Ureter (tissue), 1 donor: Measurements from ENCODE around the gene TEAD3. TPM values are rescaled to one million over a fixed set of nuclear protein-coding genes. Genes with fewer than 3 reads are reported as not detected.
A peak's percentile ranks its signal among the peaks of the same experiment; 100 is the strongest.

Source experiments
- DNase-seq: peaks from one replicate; pipeline ENCODE4 v3.0.0-alpha.2; 2020; ENCODE audit warnings: low spot score
- total RNA-seq: library from RNA; stranded (reverse); gene quantifications from one replicate; pipeline ENCODE4 v1.2.4, GENCODE V29; 2023
- donor health status: DM: yes; HTN: yes; CAD: no.

Gene TEAD3
- total RNA-seq, 1 donor from 2014 or later, result 60.3 TPM

GRCh38 chr6:35512740-35513139 lies 15.9 kb upstream of the TEAD3 start, which contains the start of gene TULP1:
Gene TULP1, minus strand, starts transcription at chr6:35512896. Its CDS starts 38 bp downstream, at chr6:35512858.
- no peak for DNase-seq

GRCh38 chr6:35512006-35512405 lies 15.1 kb upstream of the TEAD3 start:
- no peak for DNase-seq

- DNase-seq, result no peak
Measured at GRCh38 chr6:35511562-35511941, 14.7 kb upstream of the TEAD3 start.

- DNase-seq, result no peak
Measured at GRCh38 chr6:35510916-35511561, 14.2 kb upstream of the TEAD3 start.

GRCh38 chr6:35508542-35508941 lies 11.7 kb upstream of the TEAD3 start:
- DNase-seq, result no peak

GRCh38 chr6:35508027-35508426 lies 11.1 kb upstream of the TEAD3 start:
- no peak for DNase-seq

- DNase-seq, result no peak
Measured at GRCh38 chr6:35507221-35507620, 10.3 kb upstream of the TEAD3 start.

- DNase-seq, result no peak
Measured at GRCh38 chr6:35506536-35506935, 9.7 kb upstream of the TEAD3 start.

GRCh38 chr6:35505999-35506412 lies 9.1 kb upstream of the TEAD3 start:
- no peak for DNase-seq

GRCh38 chr6:35503534-35503933 lies 6.7 kb upstream of the TEAD3 start:
- DNase-seq, result no peak

GRCh38 chr6:35501784-35502183 lies 4.9 kb upstream of the TEAD3 start:
- no peak for DNase-seq

- no peak for DNase-seq
Measured at GRCh38 chr6:35500782-35501181, 3.9 kb upstream of the TEAD3 start.

GRCh38 chr6:35499372-35499771 lies 2.5 kb upstream of the TEAD3 start:
- DNase-seq, result no peak

- no peak for DNase-seq
Measured at GRCh38 chr6:35498422-35499067, 1.7 kb upstream of the TEAD3 start.

GRCh38 chr6:35497571-35498421 lies 917 bp upstream of the TEAD3 start:
- DNase-seq, result peak; percentile 85

GRCh38 chr6:35496036-35496840 lies 641 bp downstream of the TEAD3 start:
- peak; percentile 76 for DNase-seq

- DNase-seq, result no peak
Measured at GRCh38 chr6:35495258-35496035, 1.4 kb downstream of the TEAD3 start.

- DNase-seq, result no peak
Measured at GRCh38 chr6:35494161-35494563, 2.7 kb downstream of the TEAD3 start.

GRCh38 chr6:35493307-35493983 lies 3.4 kb downstream of the TEAD3 start:
- no peak for DNase-seq

- no peak for DNase-seq
Measured at GRCh38 chr6:35492974-35493284, 4.0 kb downstream of the TEAD3 start.
